PC-9 (cell line): ENCODE results near the gene DPYD. TPM values are rescaled to one million over a fixed set of nuclear protein-coding genes. Genes with fewer than 3 reads are reported as not detected.
A peak's percentile ranks its signal among the peaks of the same experiment; 100 is the strongest.

Experiments
- BruUV-seq: library from RNA; stranded (reverse); fragments of 400-500 nt; replicated peaks from 2 replicates; lab custom pipeline; 2021; lab: Mats Ljungman, UMichigan
- CTCF ChIA-PET: fragments of 300-600 bp; sonication (Branson Sonifier 250); formaldehyde crosslinking; loops from one replicate; lab custom pipeline; 2022; ENCODE audit warnings: antibody characterized with exemption; lab: Charles Lee
- POLR2A ChIA-PET: fragments of 300-600 bp; sonication (Branson Sonifier 250); formaldehyde crosslinking; loops from one replicate; lab custom pipeline; 2022; ENCODE audit warnings: antibody characterized with exemption; ENCODE audit not compliant: unreplicated experiment; lab: Charles Lee
- DNase-seq, 2 experiments: peaks; one replicate each; pipeline versions ENCODE4 v3.0.0 to v3.0.0-alpha.2; 2015 to 2022; ENCODE audit warnings: mixed read lengths in 1 of 2
- H2AFZ ChIP-seq: fragments of 200-600 bp; sonication (generic); 2 replicates; pipeline ENCODE4 v1.8.1; 2017; ENCODE audit warnings: antibody characterized with exemption
- H3F3A ChIP-seq: fragments of 200-600 bp; sonication (generic); 2 replicates; pipeline ENCODE4 v1.8.1; 2017; ENCODE audit warnings: antibody characterized with exemption, mild to moderate bottlenecking, low read depth; ENCODE audit not compliant: insufficient read depth
- H3K27ac ChIP-seq: fragments of 200-600 bp; sonication (generic); 2 replicates; pipeline ENCODE4 v1.6.1; 2016; ENCODE audit warnings: mixed run types
- H3K27me3 ChIP-seq: fragments of 200-600 bp; sonication (generic); 2 replicates; pipeline ENCODE4 v1.6.1; 2016; ENCODE audit warnings: low read depth, mixed run types; ENCODE audit not compliant: insufficient read depth
- H3K36me3 ChIP-seq: fragments of 200-600 bp; sonication (generic); 2 replicates; pipeline ENCODE4 v1.6.1; 2016; ENCODE audit warnings: low read depth, mixed run types
- H3K4me1 ChIP-seq: fragments of 200-600 bp; sonication (generic); replicated peaks from 2 replicates; pipeline ENCODE4 v1.6.1; 2016; ENCODE audit warnings: mixed run types; ENCODE audit not compliant: insufficient read depth
- H3K4me2 ChIP-seq: fragments of 200-600 bp; sonication (generic); 2 replicates; pipeline ENCODE4 v1.6.1; 2017; ENCODE audit warnings: mixed run types
- H3K4me3 ChIP-seq: fragments of 200-600 bp; sonication (generic); 2 replicates; pipeline ENCODE4 v1.6.1; 2016; ENCODE audit warnings: mixed run types
- H3K79me2 ChIP-seq: fragments of 200-600 bp; sonication (generic); 2 replicates; pipeline ENCODE4 v1.6.1; 2017; ENCODE audit warnings: low read depth, mixed run types
- H3K9me2 ChIP-seq: fragments of 200-600 bp; sonication (generic); 2 replicates; pipeline ENCODE4 v1.8.1; 2017; ENCODE audit warnings: mild to moderate bottlenecking; ENCODE audit not compliant: insufficient read depth
- H3K9me3 ChIP-seq: fragments of 200-600 bp; sonication (generic); 2 replicates; pipeline ENCODE4 v1.8.1; 2016; ENCODE audit warnings: low read depth; ENCODE audit not compliant: insufficient read depth
- H4K20me1 ChIP-seq: fragments of 200-600 bp; sonication (generic); 2 replicates; pipeline ENCODE4 v1.8.1; 2017; ENCODE audit not compliant: insufficient read depth
- CTCF ChIP-seq: fragments of 200-600 bp; sonication (generic); conservative IDR thresholded peaks from 2 replicates; pipeline ENCODE4 v1.6.1; 2017; ENCODE audit warnings: mixed run types, antibody characterized with exemption, mild to moderate bottlenecking, moderate library complexity
- EZH2 ChIP-seq: fragments of 200-600 bp; sonication (generic); IDR thresholded peaks from 2 replicates; pipeline ENCODE4 v1.8.0; 2017; ENCODE audit warnings: antibody characterized with exemption, low read depth
- intact Hi-C: fragments of 100-400 bp; cut with micrococcal nuclease; formaldehyde crosslinking; loops from one replicate; pipeline ENCODE4 v1.10.0; 2022; ENCODE audit not compliant: unreplicated experiment
- total RNA-seq: library from RNA; stranded (reverse); gene quantifications from 2 replicates; pipeline ENCODE4 v1.2.3, GENCODE V29; 2021

DPYD gene
- total RNA-seq, 1 experiment from 2014 or later = 24.1 TPM

GRCh38 chr1:97943354-97943753 is 22.5 kb upstream of the DPYD start:
- DNase-seq = no peak
- no peaks in the 10 kb centered on the region for H3K79me2 ChIP-seq
- H3K36me3 ChIP-seq = no peaks in the 10 kb centered on the region
- TF ChIP-seq EZH2 = no peak
- TF ChIP-seq CTCF = no peak
- H3K9me3 ChIP-seq = peaks cover 5% of the 10 kb centered on the region; the same call in 1 of the 2 replicates
- no peak overlapping the region for H3K4me3 ChIP-seq
- intact Hi-C loops = no loop called here
- H4K20me1 ChIP-seq = no peaks in the 10 kb centered on the region
- no TSS peak for BruUV-seq
- peaks cover 6% of the 10 kb centered on the region for H3K4me1 ChIP-seq
- no peak overlapping the region for H3K27ac ChIP-seq
- POLR2A ChIA-PET = interaction anchor here (0.6 kb wide), 1 partner anchor 1214 kb away, joined by 4 read pairs; no protein-coding TSS in a partner anchor
- H3K27me3 ChIP-seq = no peaks in the 10 kb centered on the region
- peaks cover 4% of the 10 kb centered on the region; the same call in 1 of the 2 replicates for H3F3A ChIP-seq
- no peaks in the 10 kb centered on the region for H3K9me2 ChIP-seq
- CTCF ChIA-PET = no interaction called here
- no peak overlapping the region for H3K4me2 ChIP-seq
- no peak overlapping the region for H2AFZ ChIP-seq

GRCh38 chr1:97942161-97943123 is 21.6 kb upstream of the DPYD start:
- H3K4me2 ChIP-seq = no peak overlapping the region
- H3K27ac ChIP-seq = no peak overlapping the region
- POLR2A ChIA-PET = no interaction called here

GRCh38 chr1:97938285-97938642 is 17.4 kb upstream of the DPYD start:
- Histone ChIP-seq H3K9me3 (peaks cover 5% of the 10 kb centered on the region; the same call in 1 of the 2 replicates), H3K4me2 (peak overlapping the region; percentile 35), H3K4me3 (peak overlapping the region; percentile 1; the same call in 1 of the 2 replicates), H3K79me2 (no peaks in the 10 kb centered on the region), H3K27ac (peak overlapping the region; percentile 67), H3K4me1 (peaks cover 28% of the 10 kb centered on the region), H3K27me3 (no peaks in the 10 kb centered on the region), H3K36me3 (no peaks in the 10 kb centered on the region), H4K20me1 (no peaks in the 10 kb centered on the region), H3K9me2 (no peaks in the 10 kb centered on the region), H2AFZ (no peak overlapping the region), H3F3A (peaks cover 23% of the 10 kb centered on the region)
- ChIA-PET CTCF (no interaction called here), POLR2A (no interaction called here)
- TF ChIP-seq EZH2 = no peak
- TF ChIP-seq CTCF = no peak
- no peak for DNase-seq
- TSS peak; percentile 79 for BruUV-seq
- intact Hi-C loops = loop anchor here (2.0 to 10.0 kb wide), 5 partner anchors 17 to 529 kb away; partner anchors contain the start of gene DPYD

More at GRCh38 chr1:97942161-97943123, 21.6 kb upstream of the DPYD start:
- Histone ChIP-seq H3K36me3 (no peaks in the 10 kb centered on the region), H3K79me2 (no peaks in the 10 kb centered on the region), H3K9me3 (peaks cover 5% of the 10 kb centered on the region; the same call in 1 of the 2 replicates), H3K27me3 (no peaks in the 10 kb centered on the region), H3K9me2 (no peaks in the 10 kb centered on the region), H3K4me1 (peaks cover 15% of the 10 kb centered on the region), H3F3A (peaks cover 12% of the 10 kb centered on the region), H3K4me3 (no peak overlapping the region), H2AFZ (no peak overlapping the region), H4K20me1 (no peaks in the 10 kb centered on the region)
- BruUV-seq = no TSS peak
- TF ChIP-seq CTCF (no peak), EZH2 (no peak)
- CTCF ChIA-PET = no interaction called here
- intact Hi-C loops = no loop called here
- DNase-seq = no peak
